Upper lobe of left lung (tissue), 6 donors: ENCODE results near the gene ORM2. TPM values are rescaled to one million over a fixed set of nuclear protein-coding genes. Genes with fewer than 3 reads are reported as not detected.

Source experiments
- ATAC-seq, 2 donors: fragments of 200-7000 bp; cut with Tn5 transposase; one replicate each; pipeline ENCODE4 v1.9.1; 2022; ENCODE audit warnings: mild to moderate bottlenecking in 2 of 2, moderate library complexity in 2 of 2; ENCODE audit not compliant: low FRiP score in 2 of 2
- DNase-seq, 2 donors: peaks; one replicate each; pipeline ENCODE4 v3.0.0-alpha.2; 2019 to 2020
- H3K27ac ChIP-seq, 4 donors: fragments of 200-600 bp; sonication (generic); one replicate each; pipeline ENCODE4 v1.5.1; 2016 to 2019
- H3K27me3 ChIP-seq, 4 donors: fragments of 200-600 bp; sonication (generic); one replicate each; pipeline ENCODE4 v1.5.1; 2017 to 2019
- H3K36me3 ChIP-seq, 4 donors: fragments of 200-600 bp; sonication (generic); one replicate each; pipeline ENCODE4 v1.5.1; 2016 to 2019
- H3K4me1 ChIP-seq, 4 donors: fragments of 200-600 bp; sonication (generic); one replicate each; pipeline ENCODE4 v1.5.1; 2018 to 2019
- H3K4me3 ChIP-seq, 4 donors: fragments of 200-600 bp; sonication (generic); one replicate each; pipeline ENCODE4 v1.5.1; 2017 to 2019; ENCODE audit warnings: mild to moderate bottlenecking in 2 of 4, moderate library complexity in 1 of 4
- H3K9me3 ChIP-seq, 4 donors: fragments of 200-600 bp; sonication (generic); one replicate each; pipeline ENCODE4 v1.5.1; 2018 to 2019
- CTCF ChIP-seq, 6 experiments: fragments of 450-650 bp in 4 of 6; fragments of 200-600 bp in 2 of 6; sonication (generic) in 2 of 6; IDR thresholded peaks; one replicate each; pipeline ENCODE4 v1.5.1; 2016 to 2019; ENCODE audit warnings: antibody characterized with exemption in 6 of 6
- EP300 ChIP-seq, 4 donors: sonication (generic); formaldehyde crosslinking; IDR thresholded peaks; one replicate each; pipeline ENCODE4 v1.5.1; 2017; ENCODE audit warnings: antibody characterized with exemption in 4 of 4, control low read depth in 2 of 4
- POLR2A ChIP-seq, 4 donors: fragments of 450-650 bp; IDR thresholded peaks; one replicate each; pipeline ENCODE4 v1.5.1; 2016 to 2017; ENCODE audit warnings: antibody characterized with exemption in 4 of 4, mild to moderate bottlenecking in 2 of 4
- POLR2AphosphoS5 ChIP-seq, 2 donors: sonication (generic); formaldehyde crosslinking; IDR thresholded peaks; one replicate each; pipeline ENCODE4 v1.5.1; 2017; ENCODE audit warnings: antibody characterized with exemption in 2 of 2
- whole genome bisulfite sequencing, 2 donors: methylation state at CpG; one replicate each; pipeline ENCODE4 v1.1.5; 2017 to 2018; 5-methylcytosine and 5-hydroxymethylcytosine counted together
- total RNA-seq, 6 donors: library from RNA; depleted of rRNA in 4 of 6; stranded (reverse); fragments of >200 nt in 4 of 6; gene quantifications; one replicate each; pipeline versions ENCODE4 v1.1.0 to v1.2.1, GENCODE V29; 2016 to 2021
- donor health status: DM: no; HTN: no; CAD: no; lungs with moderate emphysema.
- donor health status: DM: no; HTN: yes; CAD: no; lungs with severe emphysema.

Gene ORM2
- total RNA-seq, 6 donors from 2014 or later: 2.2 to 5.5 (median 4.0) TPM; not detected in 2

GRCh38 chr9:114286146-114286679 lies 43.5 kb upstream of the ORM2 start:
- H3K36me3 ChIP-seq: no peaks in the 10 kb centered on the region
- H3K27ac ChIP-seq: no peak overlapping the region
- H3K9me3 ChIP-seq: no peaks in the 10 kb centered on the region
- ATAC-seq (no peak), DNase-seq (no peak)
- TF ChIP-seq EP300 (IDR thresholded peaks at IDR 0.05) (no peak), POLR2AphosphoS5 (IDR thresholded peaks at IDR 0.05) (no peak), POLR2A (IDR thresholded peaks at IDR 0.05) (no peak), CTCF (IDR thresholded peaks at IDR 0.05) (no peak)
- H3K4me1 ChIP-seq: no peaks in the 10 kb centered on the region
- H3K4me3 ChIP-seq: no peak overlapping the region
- no peaks in the 10 kb centered on the region for H3K27me3 ChIP-seq
- 83 to 88% methylated on average over 10 of the region's 10 CpGs for WGBS, 2 donors

GRCh38 chr9:114287001-114287762 lies 42.5 kb upstream of the ORM2 start:
- TF ChIP-seq POLR2AphosphoS5 (IDR thresholded peaks at IDR 0.05) (no peak), CTCF (IDR thresholded peaks at IDR 0.05) (no peak), POLR2A (IDR thresholded peaks at IDR 0.05) (no peak), EP300 (IDR thresholded peaks at IDR 0.05) (no peak)
- Histone ChIP-seq H3K4me3 (no peak overlapping the region), H3K27me3 (no peaks in the 10 kb centered on the region), H3K27ac (no peak overlapping the region), H3K36me3 (no peaks in the 10 kb centered on the region), H3K9me3 (no peaks in the 10 kb centered on the region), H3K4me1 (no peaks in the 10 kb centered on the region)
- no peak for ATAC-seq
- 81 to 95% methylated on average over 4 to 15 of the region's 16 CpGs for WGBS, 2 donors
- DNase-seq: peak in 1 of 2 donors; percentile 16

- Histone ChIP-seq H3K27me3 (no peaks in the 10 kb centered on the region), H3K27ac (no peak overlapping the region), H3K4me1 (no peaks in the 10 kb centered on the region), H3K9me3 (no peaks in the 10 kb centered on the region), H3K4me3 (no peak overlapping the region), H3K36me3 (no peaks in the 10 kb centered on the region)
- DNase-seq (peak in 1 of 2 donors; percentile 19), ATAC-seq (no peak)
- WGBS, 2 donors: 67 to 89% methylated on average over 3 to 15 of the region's 15 CpGs
- TF ChIP-seq CTCF (IDR thresholded peaks at IDR 0.05): no peak
- no peak for TF ChIP-seq POLR2AphosphoS5 (IDR thresholded peaks at IDR 0.05)
- TF ChIP-seq EP300 (IDR thresholded peaks at IDR 0.05): no peak
- no peak for TF ChIP-seq POLR2A (IDR thresholded peaks at IDR 0.05)
These were observed 41.9 kb upstream of the ORM2 start for GRCh38 chr9:114287763-114288192.

DNA sequence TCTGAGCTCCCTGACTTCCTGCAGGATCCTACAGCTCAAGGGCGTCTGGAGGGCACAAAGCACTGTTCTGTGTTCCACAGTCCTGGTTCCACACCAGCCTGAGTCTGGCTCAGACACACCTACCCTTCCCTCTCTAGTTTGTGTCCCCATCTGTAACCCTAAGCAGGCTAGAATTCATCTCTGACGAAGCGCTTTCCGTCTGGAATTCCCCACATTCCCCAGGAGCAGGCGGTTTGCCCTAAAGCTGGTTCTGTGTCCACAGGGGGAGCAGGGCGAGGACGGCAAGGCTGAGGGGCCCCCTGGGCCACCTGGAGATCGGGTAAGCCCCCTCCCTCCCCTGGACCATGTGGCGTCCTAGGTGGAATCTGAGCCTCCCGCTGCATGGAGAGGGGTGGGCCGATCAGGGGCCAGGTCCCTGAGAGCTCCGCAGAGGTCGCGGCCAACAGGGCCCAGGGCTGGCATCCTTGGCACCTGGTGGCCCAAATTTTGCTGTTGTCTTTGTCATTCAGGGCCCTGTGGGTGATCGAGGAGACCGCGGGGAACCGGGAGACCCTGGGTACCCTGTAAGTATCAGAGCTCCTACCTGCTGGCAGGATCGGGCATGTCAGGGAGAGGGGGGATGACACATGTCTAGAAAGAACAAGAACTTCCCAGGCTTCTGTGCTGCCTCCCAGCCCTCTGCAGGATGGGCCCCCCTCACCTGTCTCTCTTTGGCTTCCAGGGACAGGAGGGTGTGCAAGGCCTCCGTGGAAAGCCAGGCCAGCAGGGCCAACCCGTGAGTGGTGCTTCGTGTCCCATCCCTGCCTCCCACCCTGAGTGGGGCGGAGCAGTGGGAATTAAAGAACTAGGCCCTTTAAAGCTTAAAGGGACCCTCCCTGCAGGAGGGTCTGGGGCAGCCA lies 41.2 kb upstream of the ORM2 start:
- 49 to 65% methylated on average over 14 to 19 of the region's 23 CpGs for WGBS, 2 donors
- Histone ChIP-seq H3K4me1 (no peaks in the 10 kb centered on the region), H3K4me3 (no peak overlapping the region), H3K27ac (peak overlapping the region in 1 of 4 donors; percentile 30), H3K36me3 (no peaks in the 10 kb centered on the region), H3K27me3 (no peaks in the 10 kb centered on the region), H3K9me3 (no peaks in the 10 kb centered on the region)
- DNase-seq (peak in 1 of 2 donors; percentile 19), ATAC-seq (peak in 1 of 2 donors; percentile 8)
- no peak for TF ChIP-seq POLR2AphosphoS5 (IDR thresholded peaks at IDR 0.05)
- TF ChIP-seq EP300 (IDR thresholded peaks at IDR 0.05): no peak
- TF ChIP-seq POLR2A (IDR thresholded peaks at IDR 0.05): no peak
- TF ChIP-seq CTCF (IDR thresholded peaks at IDR 0.05): no peak
